Esophagus muscularis mucosa (tissue), 3 donors: Measurements from ENCODE around the gene MRPS2.

Experiments
- CTCF ChIP-seq, 3 experiments: fragments of 200-600 bp in 2 of 3; fragments of 450-650 bp in 1 of 3; sonication (generic) in 2 of 3; IDR thresholded peaks; one replicate each; pipeline ENCODE4 v1.5.1; 2017 to 2019; ENCODE audit warnings: antibody characterized with exemption in 3 of 3, mild to moderate bottlenecking in 2 of 3, moderate library complexity in 1 of 3
- POLR2AphosphoS5 ChIP-seq, 2 donors: sonication (generic); formaldehyde crosslinking; IDR thresholded peaks; one replicate each; pipeline ENCODE4 v1.6.1; 2017; ENCODE audit warnings: antibody characterized with exemption in 2 of 2

GRCh38 chr9:135552021-135552697, 51.7 kb downstream of the MRPS2 start:
- TF ChIP-seq CTCF (IDR thresholded peaks at IDR 0.05) (no peak), POLR2AphosphoS5 (IDR thresholded peaks at IDR 0.05) (no peak)
